ENCODE results near the gene AKR1C2.
"Not testable (repeated sequence)": the region's sequence is repeated elsewhere in the genome, so short reads cannot be mapped to it uniquely, and the experiment has no call there.

DNA sequence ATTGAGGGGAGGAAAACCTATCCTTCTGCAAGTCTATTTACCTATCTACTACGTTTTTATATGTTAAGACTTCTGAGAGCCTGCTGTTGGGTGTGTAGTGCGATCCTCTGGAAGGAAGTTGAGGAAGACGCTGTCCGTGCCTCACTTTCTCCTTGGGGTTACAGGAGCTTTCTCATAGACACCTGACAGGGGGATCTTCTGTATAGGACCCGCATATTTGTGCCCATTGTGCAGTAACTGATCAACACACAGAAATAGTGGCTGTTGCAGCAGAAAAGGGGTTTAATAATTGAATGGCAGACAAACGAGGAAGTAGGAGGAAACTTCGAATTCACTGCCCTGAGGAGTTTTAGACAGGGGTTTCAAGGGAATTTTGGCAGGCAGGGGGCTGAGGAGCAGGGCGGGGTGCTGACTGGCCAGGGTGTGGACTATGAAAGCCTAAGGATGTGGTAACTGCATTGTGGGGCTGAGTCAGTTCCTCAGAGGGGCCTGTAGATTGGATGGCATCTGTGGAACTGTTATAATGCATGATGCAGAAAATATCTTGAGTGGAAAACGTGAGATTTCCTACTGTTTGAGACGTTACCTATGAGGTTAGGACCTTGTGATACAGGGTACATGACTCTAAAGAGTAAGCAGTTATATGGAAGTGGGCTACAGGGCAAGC lies 18.1 kb upstream of the AKR1C2 start:
- not testable (repeated sequence) for TF ChIP-seq CTCF, EZH2phosphoT487 (IDR thresholded peaks at IDR 0.05; ENCODE audit: low read length)

All from MM.1S (cell line).